Kidney (tissue), 14 donors: ENCODE results near the gene IL1RAP. TPM values are rescaled to one million over a fixed set of nuclear protein-coding genes. Genes with fewer than 3 reads are reported as not detected.

Experiments used
- DNase-seq, 5 donors: peaks; one replicate each; pipeline ENCODE4 v3.0.0-alpha.2; 2013 to 2020
- FAIRE-seq: peaks from 2 replicates; lab custom pipeline; 2012; peaks lifted over from hg19 to GRCh38; lab: Jason Lieb, UNC
- H3K27ac ChIP-seq, 2 donors: one replicate each; pipeline ENCODE4 v1.7.0; 2013; ENCODE audit warnings: low read depth in 2 of 2, low read length in 2 of 2, inconsistent platforms in 1 of 2
- H3K27me3 ChIP-seq: one replicate; pipeline ENCODE4 v1.7.1; 2013; ENCODE audit warnings: low read length, inconsistent platforms; ENCODE audit not compliant: control insufficient read depth, insufficient read depth
- H3K36me3 ChIP-seq, 3 donors: one replicate each; pipeline versions ENCODE4 v1.7.0 to v1.7.1; 2013; ENCODE audit warnings: low read length in 3 of 3, control low read depth in 1 of 3, inconsistent platforms in 1 of 3; ENCODE audit not compliant: insufficient read depth in 3 of 3, control insufficient read depth in 2 of 3
- H3K4me1 ChIP-seq, 3 donors: one replicate each; pipeline versions ENCODE4 v1.7.0 to v1.7.1; 2013; ENCODE audit warnings: low read length in 3 of 3, inconsistent platforms in 1 of 3, low read depth in 1 of 3; ENCODE audit not compliant: control insufficient read depth in 2 of 3, insufficient read depth in 2 of 3
- H3K4me3 ChIP-seq, 3 donors: one replicate each; pipeline versions ENCODE4 v1.7.0 to v1.8.1; 2013; ENCODE audit warnings: low read length in 3 of 3, control low read depth in 1 of 3, inconsistent platforms in 1 of 3
- H3K9ac ChIP-seq, 3 donors: one replicate each; pipeline versions ENCODE4 v1.7.0 to v1.7.1; 2013; ENCODE audit warnings: low read length in 3 of 3, control low read depth in 1 of 3, inconsistent platforms in 1 of 3
- H3K9me3 ChIP-seq, 3 donors: one replicate each; pipeline versions ENCODE4 v1.7.0 to v1.7.1; 2013; ENCODE audit warnings: low read length in 3 of 3, control low read depth in 1 of 3, inconsistent platforms in 1 of 3; ENCODE audit not compliant: control insufficient read depth in 2 of 3, insufficient read depth in 1 of 3
- intact Hi-C: fragments of 100-400 bp; cut with DNase I; formaldehyde crosslinking; loops from one replicate; pipeline ENCODE4 v1.11.1; 2022
- polyA plus RNA-seq: library from polyadenylated mRNA; stranded (reverse); fragments of 350-450 nt; fragmentation: Illumina TruSeq; extraction: RNeasy Lipid Tissue Mini Kit (QIAGEN cat#74804); gene quantifications from one replicate; pipeline ENCODE4 v1.2.3, GENCODE V29; 2014; ENCODE audit warnings: low read depth, low replicate concordance; ENCODE audit not compliant: insufficient read depth
- total RNA-seq: library from RNA; stranded (reverse); fragmentation: NEBNext Ultra II Directional; extraction: Animal tissue kit (Norgen Biotek cat#: 25700); gene quantifications from one replicate; pipeline ENCODE4 v1.2.1, GENCODE V29; 2021
- TF ChIP-seq, protein P1 (sequence below): IDR thresholded peaks from 3 replicates; pipeline ENCODE4 v1.5.1; 2012; ENCODE audit warnings: mild to moderate bottlenecking, moderate library complexity, borderline replicate concordance; ENCODE audit not compliant: insufficient read depth; ENCODE audit errors: extremely low read depth
- donor health status: control.
- donor health status: control.
- donor health status: control.
- donor health status: control.
- donor health status: control.
- donor health status: DM: yes; HTN: yes; CAD: no.
- donor health status: Normal renal cell carcinoma (clear cell type).

Gene IL1RAP
- total and polyA plus RNA-seq, 2 donors from 2014 or later = 1.7 to 10.0 TPM

- H3K4me1 ChIP-seq = no peaks in the 10 kb centered on the region
- DNase-seq (no peak), FAIRE-seq (no peak)
- TF ChIP-seq, protein P1, sequence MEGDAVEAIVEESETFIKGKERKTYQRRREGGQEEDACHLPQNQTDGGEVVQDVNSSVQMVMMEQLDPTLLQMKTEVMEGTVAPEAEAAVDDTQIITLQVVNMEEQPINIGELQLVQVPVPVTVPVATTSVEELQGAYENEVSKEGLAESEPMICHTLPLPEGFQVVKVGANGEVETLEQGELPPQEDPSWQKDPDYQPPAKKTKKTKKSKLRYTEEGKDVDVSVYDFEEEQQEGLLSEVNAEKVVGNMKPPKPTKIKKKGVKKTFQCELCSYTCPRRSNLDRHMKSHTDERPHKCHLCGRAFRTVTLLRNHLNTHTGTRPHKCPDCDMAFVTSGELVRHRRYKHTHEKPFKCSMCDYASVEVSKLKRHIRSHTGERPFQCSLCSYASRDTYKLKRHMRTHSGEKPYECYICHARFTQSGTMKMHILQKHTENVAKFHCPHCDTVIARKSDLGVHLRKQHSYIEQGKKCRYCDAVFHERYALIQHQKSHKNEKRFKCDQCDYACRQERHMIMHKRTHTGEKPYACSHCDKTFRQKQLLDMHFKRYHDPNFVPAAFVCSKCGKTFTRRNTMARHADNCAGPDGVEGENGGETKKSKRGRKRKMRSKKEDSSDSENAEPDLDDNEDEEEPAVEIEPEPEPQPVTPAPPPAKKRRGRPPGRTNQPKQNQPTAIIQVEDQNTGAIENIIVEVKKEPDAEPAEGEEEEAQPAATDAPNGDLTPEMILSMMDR = no peak
- no peaks in the 10 kb centered on the region for H3K9me3 ChIP-seq
- no peak overlapping the region for H3K9ac ChIP-seq
- H3K27me3 ChIP-seq = no peaks in the 10 kb centered on the region
- no peak overlapping the region for H3K27ac ChIP-seq
- no peak overlapping the region for H3K4me3 ChIP-seq
- no peaks in the 10 kb centered on the region for H3K36me3 ChIP-seq
- intact Hi-C loops = no loop called here
These were observed 101.7 kb downstream of the IL1RAP start for GRCh38 chr3:190615607-190616006.

DNA sequence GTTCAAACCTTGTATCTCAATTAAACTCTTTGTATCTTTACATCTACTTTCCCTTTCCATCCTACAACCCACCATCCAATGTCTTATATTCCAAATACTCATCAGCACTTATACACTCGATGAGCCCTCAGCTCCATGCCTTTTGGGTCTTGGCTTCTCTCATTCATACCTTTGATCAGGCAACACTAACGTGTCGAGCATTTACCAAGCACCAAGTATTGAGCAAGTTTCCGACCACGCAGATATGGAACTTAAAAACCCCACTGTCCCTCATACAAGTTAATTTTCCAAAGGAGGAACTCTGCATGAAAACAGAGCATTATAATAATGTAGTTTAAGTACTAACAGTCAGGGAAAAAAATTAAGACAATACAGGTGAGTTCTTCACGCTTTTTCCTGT is 102.8 kb downstream of the IL1RAP start:
- Histone ChIP-seq H3K9me3 (no peaks in the 10 kb centered on the region), H3K36me3 (no peaks in the 10 kb centered on the region), H3K4me3 (no peak overlapping the region), H3K9ac (no peak overlapping the region), H3K4me1 (no peaks in the 10 kb centered on the region), H3K27me3 (no peaks in the 10 kb centered on the region), H3K27ac (no peak overlapping the region)
- TF ChIP-seq, protein P1 = no peak
- intact Hi-C loops = no loop called here
- DNase-seq (no peak), FAIRE-seq (no peak)

DNA sequence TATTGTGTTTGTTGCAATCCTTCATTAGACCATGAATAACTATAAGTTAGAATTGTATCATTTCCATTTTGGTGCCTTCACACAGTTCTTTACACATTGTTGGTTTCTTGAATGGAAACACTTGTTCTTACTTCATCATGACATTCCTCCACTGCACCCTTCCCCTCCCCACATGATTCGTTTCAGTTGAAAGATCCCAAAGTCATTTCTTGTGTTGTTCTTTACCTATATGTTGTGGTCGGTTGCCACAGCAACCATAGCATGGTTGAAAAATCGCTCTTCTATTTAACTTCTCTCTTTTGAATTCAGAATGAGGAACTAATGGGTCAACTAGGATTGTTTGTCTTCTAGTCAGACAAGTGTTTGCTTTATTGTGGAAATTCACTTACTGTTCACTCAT is 103.3 kb downstream of the IL1RAP start:
- no peak overlapping the region for H3K4me3 ChIP-seq
- H3K36me3 ChIP-seq = no peaks in the 10 kb centered on the region
- no peaks in the 10 kb centered on the region for H3K9me3 ChIP-seq
- intact Hi-C loops = no loop called here
- DNase-seq (peak in 4 of 5 donors; percentile 47 to 90 (median 74)), FAIRE-seq (no peak)
- H3K9ac ChIP-seq = no peak overlapping the region
- TF ChIP-seq, protein P1 = no peak
- no peak overlapping the region for H3K27ac ChIP-seq
- H3K27me3 ChIP-seq = no peaks in the 10 kb centered on the region
- no peaks in the 10 kb centered on the region for H3K4me1 ChIP-seq
